Nephron progenitor cell (in vitro differentiated cells): ENCODE results near the gene ENOX1.

Experiments
- DNase-seq: peaks from one replicate; pipeline ENCODE4 v3.0.0; 2021
- H3K27ac Mint-ChIP-seq: 2 replicates; pipeline ENCODE4 v1.8.0; 2021; ENCODE audit warnings: mild to moderate bottlenecking, moderate library complexity, mixed read lengths
- H3K27me3 Mint-ChIP-seq: 2 replicates; pipeline ENCODE4 v1.8.0; 2021; ENCODE audit warnings: mild to moderate bottlenecking, low read depth, mixed read lengths; ENCODE audit not compliant: poor library complexity
- H3K36me3 Mint-ChIP-seq: 2 replicates; pipeline ENCODE4 v1.8.0; 2021; ENCODE audit warnings: low read depth, mixed read lengths
- H3K4me1 Mint-ChIP-seq: 2 replicates; pipeline ENCODE4 v1.8.0; 2021; ENCODE audit warnings: mixed read lengths
- H3K4me3 Mint-ChIP-seq: 2 replicates; pipeline ENCODE4 v1.8.0; 2021; ENCODE audit warnings: mild to moderate bottlenecking, moderate library complexity, mixed read lengths
- H3K9me3 Mint-ChIP-seq: 2 replicates; pipeline ENCODE4 v1.8.0; 2021; ENCODE audit warnings: mild to moderate bottlenecking, moderate library complexity, mixed read lengths
- CTCF ChIP-seq: fragments of 200-600 bp; sonication (generic); IDR thresholded peaks from 2 replicates; pipeline ENCODE4 v1.5.0; 2021; ENCODE audit warnings: antibody characterized with exemption

The ENOX1 gene

GRCh38 chr13:43319617-43320444 lies 466.9 kb downstream of the ENOX1 start:
- no peak overlapping the region for H3K4me3 Mint-ChIP-seq
- H3K9me3 Mint-ChIP-seq: no peaks in the 10 kb centered on the region
- no peak for DNase-seq
- H3K27ac Mint-ChIP-seq: no peak overlapping the region
- peaks cover 9% of the 10 kb centered on the region for H3K27me3 Mint-ChIP-seq
- peaks cover 53% of the 10 kb centered on the region for H3K4me1 Mint-ChIP-seq
- no peak for TF ChIP-seq CTCF
- H3K36me3 Mint-ChIP-seq: no peaks in the 10 kb centered on the region

- Mint-ChIP-seq H3K4me1 (peaks cover 40% of the 10 kb centered on the region), H3K9me3 (no peaks in the 10 kb centered on the region), H3K4me3 (no peak overlapping the region), H3K27me3 (peaks cover 4% of the 10 kb centered on the region), H3K27ac (peak overlapping the region; percentile 66), H3K36me3 (no peaks in the 10 kb centered on the region)
- no peak for TF ChIP-seq CTCF
- DNase-seq: no peak
Observed at GRCh38 chr13:43316946-43317353, 469.8 kb downstream of the ENOX1 start.

GRCh38 chr13:43316281-43316680 lies 470.5 kb downstream of the ENOX1 start:
- Mint-ChIP-seq H3K4me1 (peaks cover 40% of the 10 kb centered on the region), H3K27me3 (peaks cover 4% of the 10 kb centered on the region), H3K27ac (no peak overlapping the region), H3K4me3 (no peak overlapping the region), H3K9me3 (no peaks in the 10 kb centered on the region), H3K36me3 (no peaks in the 10 kb centered on the region)
- TF ChIP-seq CTCF: no peak
- no peak for DNase-seq

- Mint-ChIP-seq H3K9me3 (no peaks in the 10 kb centered on the region), H3K36me3 (no peaks in the 10 kb centered on the region), H3K4me3 (no peak overlapping the region), H3K27me3 (peaks cover 4% of the 10 kb centered on the region), H3K27ac (no peak overlapping the region), H3K4me1 (peaks cover 40% of the 10 kb centered on the region)
- no peak for TF ChIP-seq CTCF
- no peak for DNase-seq
Observed at GRCh38 chr13:43315522-43315921, 471.2 kb downstream of the ENOX1 start.

GRCh38 chr13:43309311-43309710 lies 477.5 kb downstream of the ENOX1 start:
- DNase-seq: no peak
- H3K27ac Mint-ChIP-seq: no peak overlapping the region
- H3K9me3 Mint-ChIP-seq: no peaks in the 10 kb centered on the region
- no peaks in the 10 kb centered on the region for H3K36me3 Mint-ChIP-seq
- H3K4me3 Mint-ChIP-seq: no peak overlapping the region
- peaks cover 30% of the 10 kb centered on the region for H3K4me1 Mint-ChIP-seq
- peaks cover 8% of the 10 kb centered on the region for H3K27me3 Mint-ChIP-seq
- no peak for TF ChIP-seq CTCF

- DNase-seq: peak; percentile 37
- peak overlapping the region; percentile 60 for H3K27ac Mint-ChIP-seq
- H3K27me3 Mint-ChIP-seq: peaks cover 8% of the 10 kb centered on the region
- H3K9me3 Mint-ChIP-seq: no peaks in the 10 kb centered on the region
- TF ChIP-seq CTCF: no peak
- peak overlapping the region; percentile 23 for H3K4me3 Mint-ChIP-seq
- H3K4me1 Mint-ChIP-seq: peaks cover 35% of the 10 kb centered on the region
- H3K36me3 Mint-ChIP-seq: no peaks in the 10 kb centered on the region
Observed at GRCh38 chr13:43307921-43308433, 478.8 kb downstream of the ENOX1 start.
